AG08396 (cell line): Measurements from ENCODE around the gene KCNAB1.

Experiments used
- DNase-seq: peaks from one replicate; pipeline ENCODE4 v3.0.0; 2012; ENCODE audit warnings: low spot score, mixed read lengths

KCNAB1 gene

DNA sequence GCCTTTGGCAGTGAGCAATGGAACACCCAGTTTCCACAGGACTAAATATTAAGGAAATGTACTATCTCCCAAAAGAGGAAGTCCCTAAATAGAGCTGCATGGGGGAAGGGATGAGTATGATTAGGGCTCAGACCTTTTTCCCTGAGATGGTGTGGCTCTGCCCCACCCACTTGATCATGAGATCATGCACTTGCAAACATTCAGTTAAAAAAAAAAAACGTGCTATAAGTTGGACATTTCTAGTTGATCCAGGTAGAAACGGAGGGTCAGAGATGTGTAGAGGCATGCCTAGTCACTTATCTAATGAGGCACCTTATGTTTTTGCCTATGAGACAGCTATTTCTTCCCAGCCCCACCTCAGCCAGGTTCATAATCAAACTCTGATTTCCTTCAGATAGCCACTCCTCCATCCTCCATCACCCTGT, 459.1 kb downstream of the KCNAB1 start:
- no peak for DNase-seq

- DNase-seq, result no peak
Observed at GRCh38 chr3:156581033-156581432, 460.7 kb downstream of the KCNAB1 start.

DNA sequence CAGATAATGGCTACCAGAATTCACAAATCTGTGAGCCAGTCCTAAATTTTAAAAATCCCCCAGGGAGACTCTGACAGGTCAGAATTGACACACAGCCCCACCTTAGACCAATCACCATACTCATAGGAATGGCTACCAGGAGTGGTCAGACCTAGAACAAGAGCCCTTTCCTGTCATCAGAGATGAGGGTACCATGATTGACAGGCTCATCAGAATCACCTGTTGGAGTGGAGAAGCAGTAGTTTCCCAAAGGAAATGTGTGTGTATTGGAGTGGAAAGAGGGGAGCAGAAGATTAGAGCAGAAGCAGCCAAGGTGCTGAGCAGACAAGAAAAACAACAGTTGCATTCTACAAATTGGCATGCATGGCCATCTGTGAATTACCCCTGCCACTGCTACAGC, 461.6 kb downstream of the KCNAB1 start:
- DNase-seq, result no peak

GRCh38 chr3:156582532-156583183, 462.3 kb downstream of the KCNAB1 start:
- DNase-seq, result no peak

DNA sequence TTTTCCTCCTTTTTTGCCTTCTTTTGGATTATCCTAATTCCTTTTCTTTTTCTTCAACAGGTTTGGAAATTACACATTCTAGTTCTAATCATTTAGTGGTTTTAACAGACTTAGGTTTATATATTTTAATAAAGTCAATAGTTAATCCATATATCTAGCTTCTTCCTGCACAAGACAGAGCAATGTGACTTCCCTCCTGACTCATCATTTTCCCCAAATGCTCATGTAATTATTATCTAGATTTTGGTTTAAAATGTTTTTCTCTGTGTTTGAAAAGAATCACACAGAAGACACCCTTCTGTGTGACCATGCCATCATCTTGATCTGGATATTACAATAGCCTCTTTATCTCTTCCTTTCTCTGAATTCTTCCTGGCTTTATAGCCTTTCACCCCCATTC, 463.1 kb downstream of the KCNAB1 start:
- DNase-seq, result no peak

- no peak for DNase-seq
Observed at GRCh38 chr3:156586905-156587759, 466.8 kb downstream of the KCNAB1 start.

DNA sequence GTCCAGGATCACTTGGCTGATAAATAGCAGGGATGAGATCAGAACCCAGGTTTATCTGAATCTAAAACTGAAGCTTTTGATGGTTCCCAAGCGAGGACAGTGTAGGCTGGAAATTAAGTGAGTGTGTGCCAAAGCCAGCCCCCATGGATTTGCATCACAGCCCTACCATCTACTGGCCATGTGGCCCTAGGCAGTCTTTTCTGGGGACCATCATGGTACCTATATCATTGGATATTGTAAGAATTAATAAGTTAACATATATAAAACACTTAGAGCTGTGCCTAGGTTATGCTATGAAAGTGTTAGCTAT, 467.3 kb downstream of the KCNAB1 start:
- DNase-seq, result no peak
